Stimulated activated CD4-positive, alpha-beta T cell treated with anti-CD3 and anti-CD28 coated beads, Interleukin-4, amount 100 ng/mL, for 24 hours (primary cell): ENCODE measurements around the gene CEP20.
A peak's percentile ranks its signal among the peaks of the same experiment; 100 is the strongest.

Source experiments
- DNase-seq: peaks from one replicate; pipeline ENCODE4 v3.0.0-alpha.2; 2020

CEP20 gene

GRCh38 chr16:15897834-15898254, 9.4 kb upstream of the CEP20 start:
- peak; percentile 48 for DNase-seq

DNA sequence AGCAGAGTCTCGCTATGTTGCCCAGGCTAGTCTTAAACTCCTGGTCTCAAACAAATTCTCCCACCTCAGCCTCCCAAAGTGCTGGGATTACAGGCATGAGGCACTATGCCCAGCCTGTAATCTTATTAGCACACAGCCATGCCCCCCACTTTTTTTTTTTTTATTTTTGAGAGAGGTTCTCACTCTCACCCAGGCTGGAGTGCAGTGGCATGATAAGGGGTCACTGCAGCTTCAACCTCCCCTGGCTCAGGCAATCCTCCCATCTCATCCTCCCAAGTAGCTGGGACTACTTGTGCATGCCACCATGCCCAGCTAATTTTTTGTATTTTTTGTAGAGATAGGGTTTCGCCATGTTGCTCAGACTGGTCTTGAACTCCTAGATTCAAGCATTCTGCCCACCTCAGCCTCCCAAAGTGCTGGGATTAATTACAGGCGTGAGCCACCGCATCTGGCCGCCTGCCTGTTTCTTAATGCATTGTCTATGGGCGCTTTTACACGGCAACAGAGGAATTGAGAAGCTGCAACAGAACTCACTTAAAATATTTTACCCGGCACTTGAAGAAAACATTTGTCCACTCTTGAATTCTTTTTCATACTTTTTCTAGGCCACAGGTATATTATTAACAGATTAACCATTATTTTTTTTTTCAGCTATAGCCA, 8.8 kb upstream of the CEP20 start:
- DNase-seq: no peak

- no peak for DNase-seq
Measured at GRCh38 chr16:15894571-15895374, 6.4 kb upstream of the CEP20 start.

- DNase-seq: no peak
Measured at GRCh38 chr16:15891508-15891907, 3.1 kb upstream of the CEP20 start.

DNA sequence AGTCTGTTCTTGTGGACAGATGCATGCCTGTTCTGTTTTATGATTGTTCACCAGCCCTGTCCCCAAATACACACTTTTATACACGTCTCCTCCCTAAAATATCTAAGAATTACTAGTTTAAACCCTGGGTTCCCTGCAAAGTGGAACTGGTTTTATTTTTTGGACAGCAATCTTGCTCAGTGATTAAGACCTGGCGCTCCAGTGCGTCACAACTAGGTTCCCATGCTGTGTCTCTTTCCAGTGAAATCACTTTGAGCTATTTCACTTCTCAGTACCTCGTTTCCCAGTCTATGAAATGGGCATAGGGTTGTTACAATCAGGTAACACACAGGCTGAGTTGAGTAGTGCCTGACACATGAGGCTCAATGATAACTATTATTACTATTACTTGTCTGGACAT, 1.1 kb downstream of the CEP20 start:
- no peak for DNase-seq

DNA sequence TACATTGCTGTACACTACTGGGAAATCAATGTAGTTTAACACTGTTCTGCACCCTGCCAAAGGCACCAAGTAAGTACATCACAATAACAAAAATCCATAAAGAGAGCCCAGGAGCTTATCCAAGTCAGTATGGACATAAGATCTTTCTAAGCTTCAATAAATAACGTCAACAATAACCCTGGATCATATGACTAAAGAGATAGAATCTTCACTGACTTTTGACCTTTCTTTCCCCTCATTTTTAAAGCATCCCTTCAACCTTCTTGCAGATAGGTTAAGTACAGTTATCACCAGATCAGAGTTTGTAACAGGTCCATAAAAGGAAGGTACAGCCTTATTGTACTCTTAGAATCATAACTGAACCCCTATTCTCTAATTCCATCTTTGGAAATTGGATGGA, 2.3 kb downstream of the CEP20 start:
- no peak for DNase-seq

DNA sequence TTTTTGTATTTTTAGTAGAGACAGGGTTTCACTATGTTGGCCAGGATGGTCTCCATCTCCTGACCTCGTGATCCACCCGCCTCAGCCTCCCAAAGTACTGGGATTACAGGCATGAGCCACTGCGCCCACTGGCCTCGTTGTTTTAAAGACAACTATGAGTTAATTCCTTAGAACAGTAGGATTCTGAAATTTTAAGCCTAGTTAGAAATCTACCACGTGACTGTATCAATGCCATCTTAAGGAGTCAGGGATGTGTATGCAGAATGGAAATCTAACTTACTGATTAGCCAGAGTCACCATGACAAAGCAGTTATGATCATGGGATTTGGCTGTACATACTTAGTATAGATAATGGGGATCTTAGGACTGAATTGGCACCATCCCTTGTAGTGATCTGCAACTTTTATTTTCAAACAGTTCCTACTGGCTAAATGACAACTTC, 2.8 kb downstream of the CEP20 start:
- no peak for DNase-seq

GRCh38 chr16:15882563-15882962, 5.8 kb downstream of the CEP20 start:
- no peak for DNase-seq

DNA sequence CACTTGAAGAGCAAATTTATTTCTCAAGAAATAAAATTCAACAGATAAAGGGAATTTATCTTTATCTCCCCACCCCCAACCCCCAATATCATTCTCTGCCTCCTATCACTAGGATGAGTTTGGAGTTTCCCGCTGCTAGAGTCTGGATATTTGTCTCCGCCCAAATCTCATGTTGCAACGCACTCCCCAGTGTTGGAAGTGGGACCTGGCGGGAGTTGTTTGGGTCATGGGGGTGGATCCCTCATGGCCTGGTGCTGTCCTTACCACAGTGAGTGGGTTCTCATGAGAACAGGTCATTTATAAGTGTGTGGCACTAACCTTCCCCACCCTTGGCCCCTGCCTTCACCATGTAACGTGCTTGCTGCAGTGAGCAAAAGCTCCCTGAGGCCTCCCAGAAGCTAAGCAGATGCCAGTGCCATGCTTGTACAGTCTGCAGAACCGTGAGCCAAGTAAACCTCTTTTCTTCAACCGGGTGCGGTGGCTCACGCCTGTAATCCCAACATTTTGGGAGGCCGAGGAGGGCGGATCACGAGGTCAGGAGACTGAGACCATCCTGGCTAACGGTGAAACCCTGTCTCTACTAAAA, 6.5 kb downstream of the CEP20 start:
- no peak for DNase-seq

- DNase-seq: no peak
Measured at GRCh38 chr16:15880434-15881308, 7.7 kb downstream of the CEP20 start.

DNA sequence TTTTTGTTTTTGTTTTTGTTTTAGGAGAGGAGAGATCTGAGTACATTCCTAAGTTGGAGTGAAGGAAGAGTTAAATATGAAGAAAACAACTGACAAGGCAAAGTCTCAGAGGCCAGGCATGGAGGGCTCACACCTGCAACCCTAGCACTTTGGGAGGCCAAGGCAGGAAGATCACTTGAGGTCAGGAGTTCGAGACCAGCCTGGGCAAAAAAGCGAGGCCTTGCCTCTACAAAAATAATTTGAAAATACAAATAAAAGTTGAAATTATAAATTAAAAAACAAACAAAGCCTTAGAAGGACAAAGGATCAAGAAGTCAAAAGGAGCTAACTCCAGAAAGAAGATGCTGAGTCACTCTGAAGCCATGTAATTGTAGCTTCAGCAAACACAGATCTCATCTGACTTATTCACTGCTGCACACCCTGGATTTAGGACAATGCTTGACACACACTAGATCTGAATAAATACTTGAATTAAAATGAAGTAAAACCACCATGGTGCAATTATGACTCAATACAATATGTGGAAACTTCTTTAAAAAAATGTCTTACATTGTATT, 9.1 kb downstream of the CEP20 start:
- no peak for DNase-seq

DNA sequence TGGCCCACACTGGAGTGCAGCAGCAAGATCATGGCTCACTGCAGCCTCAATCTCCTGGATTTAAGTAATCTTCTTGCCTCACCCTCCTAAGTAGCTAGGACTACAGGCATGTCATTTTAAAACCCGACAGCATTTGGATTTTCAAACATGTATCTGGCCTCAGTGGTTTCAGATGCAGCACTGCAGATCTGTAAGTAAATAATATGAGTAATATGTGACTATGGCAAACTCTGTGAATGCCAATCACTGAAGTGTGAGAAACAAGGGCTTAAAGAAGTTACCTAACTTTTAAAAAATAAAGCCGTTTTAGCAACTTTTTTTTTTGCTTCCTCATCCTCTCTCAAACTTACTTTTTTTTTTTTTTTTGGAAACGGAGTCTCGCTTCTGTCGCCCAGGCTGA, 11.9 kb downstream of the CEP20 start:
- no peak for DNase-seq

- DNase-seq: no peak
Measured at GRCh38 chr16:15874745-15875314, 13.6 kb downstream of the CEP20 start.

GRCh38 chr16:15873737-15874136, 14.7 kb downstream of the CEP20 start:
- no peak for DNase-seq

DNA sequence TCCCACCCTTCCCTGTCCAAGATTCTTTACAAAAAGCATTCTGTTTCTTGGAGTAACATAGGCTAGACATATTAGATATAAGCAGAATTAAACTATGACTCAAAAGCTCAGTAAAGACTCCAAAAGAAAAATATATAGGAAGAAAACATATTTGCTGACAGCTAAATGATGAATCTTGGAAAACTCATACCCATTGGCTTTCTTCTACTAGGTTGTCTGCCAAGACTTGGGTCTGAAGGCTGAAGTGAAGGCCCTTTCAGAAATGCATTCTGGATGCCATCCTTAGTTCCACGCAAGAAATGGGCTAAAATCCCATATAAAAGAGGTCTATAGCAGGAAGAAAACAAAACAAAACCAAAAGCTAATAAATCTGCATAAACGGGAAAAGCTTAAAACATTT, 15.1 kb downstream of the CEP20 start:
- DNase-seq: no peak

DNA sequence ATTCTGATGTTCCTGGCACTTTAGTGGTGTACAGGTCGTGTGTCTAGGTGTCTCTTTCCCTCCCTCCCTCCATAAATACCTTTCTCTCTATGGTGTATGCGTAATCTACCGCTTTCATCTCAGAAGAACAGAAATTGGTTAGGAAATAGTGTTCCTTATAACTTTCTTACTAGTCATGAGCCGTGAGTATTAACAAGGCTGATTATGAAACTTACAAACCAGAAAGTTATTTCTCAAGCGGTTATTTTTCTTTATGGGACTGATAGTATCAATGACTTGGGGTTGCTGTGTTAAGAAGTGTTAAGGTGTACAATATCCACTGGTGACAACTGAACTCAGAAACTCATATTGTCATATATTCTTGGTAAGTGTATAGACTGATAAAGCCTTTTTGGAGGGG, 18.4 kb downstream of the CEP20 start:
- DNase-seq: no peak

GRCh38 chr16:15866451-15866850, 22.0 kb downstream of the CEP20 start:
- no peak for DNase-seq

DNA sequence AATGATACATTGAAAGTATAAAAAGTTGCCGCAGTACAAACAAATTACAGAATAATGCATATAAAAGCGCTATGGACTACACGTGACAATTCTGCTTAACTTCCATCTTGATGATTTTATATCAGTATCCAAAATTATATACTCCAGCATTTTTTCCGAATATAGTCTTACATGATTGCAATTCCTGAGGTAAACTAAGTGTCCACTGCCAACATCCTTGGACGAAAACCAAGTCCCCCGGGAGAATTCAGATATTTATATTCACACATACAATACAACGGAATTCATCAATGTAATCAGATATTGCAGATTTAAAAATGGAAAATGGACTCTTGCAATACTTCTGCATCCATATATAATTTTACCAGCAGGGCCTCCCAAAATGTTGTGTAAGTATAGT, 22.7 kb downstream of the CEP20 start:
- DNase-seq: no peak

- DNase-seq: no peak
Measured at GRCh38 chr16:15864939-15865338, 23.5 kb downstream of the CEP20 start.

DNA sequence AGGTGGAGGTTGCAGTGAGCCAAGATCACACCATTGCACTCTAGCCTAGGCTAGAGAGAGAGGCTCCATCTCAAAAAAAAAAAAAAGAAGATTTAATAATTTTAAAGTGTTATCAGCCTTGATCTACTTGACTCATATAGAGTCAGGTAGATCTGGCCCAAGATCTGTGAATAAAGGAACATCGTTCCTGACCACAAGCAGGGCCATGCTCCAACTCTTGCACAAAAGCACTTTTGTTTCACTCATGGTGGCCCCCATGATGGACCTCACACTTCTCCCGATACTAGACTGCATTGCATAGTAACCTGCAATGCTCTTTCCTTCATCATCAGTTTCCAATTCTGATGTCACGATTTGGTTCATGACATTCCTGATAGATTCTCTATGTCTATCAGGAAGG, 26.4 kb downstream of the CEP20 start:
- no peak for DNase-seq

GRCh38 chr16:15858921-15859668, 29.3 kb downstream of the CEP20 start:
- DNase-seq: no peak
